NCI-H2107 treated with DMSO at 0.1 percent for 48 hours (cell line): Measurements from ENCODE around the gene RASAL2.

Experiments used
- DNase-seq: peaks from one replicate; lab custom pipeline; 2025; ENCODE audit not compliant: unreplicated experiment; lab: John Stamatoyannopoulos, UW

RASAL2 gene

DNA sequence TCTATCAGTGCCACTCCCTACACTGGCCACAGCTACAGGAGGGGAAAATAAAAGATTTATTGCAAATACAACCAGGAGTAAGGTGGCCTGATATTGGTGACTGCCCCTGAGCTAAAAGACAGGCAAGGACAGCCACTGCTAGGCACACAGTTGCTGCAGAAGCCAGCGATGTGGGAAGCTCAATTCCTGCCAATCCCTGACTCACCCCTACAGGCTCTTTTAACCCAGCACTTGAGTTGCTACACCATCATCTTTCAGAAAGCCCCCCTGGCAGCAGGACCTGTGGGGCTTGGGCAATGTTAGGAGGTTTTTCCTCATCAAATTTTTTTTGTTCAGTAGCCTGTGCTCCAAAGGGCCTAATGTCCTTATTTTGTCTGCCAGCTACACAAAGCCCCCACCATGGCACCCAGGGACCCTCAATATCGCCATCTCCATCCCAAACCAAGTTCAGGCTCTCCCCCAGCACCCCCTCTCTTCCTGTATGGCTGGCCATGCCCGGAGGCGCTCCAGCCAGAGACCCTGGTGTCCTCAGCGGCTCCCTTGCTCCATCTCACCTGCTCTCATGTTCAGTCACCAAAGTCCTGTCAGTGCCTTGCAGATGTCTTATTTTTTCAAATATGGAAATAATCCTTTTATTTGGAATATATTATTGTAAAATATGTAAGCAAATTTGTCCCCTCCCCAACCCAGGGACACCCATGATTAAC is 389.5 kb downstream of the RASAL2 start:
- DNase-seq: no peak

GRCh38 chr1:178484698-178485225 is 390.9 kb downstream of the RASAL2 start:
- no peak for DNase-seq

- DNase-seq: no peak
Measured at GRCh38 chr1:178485541-178485981, 391.7 kb downstream of the RASAL2 start.

GRCh38 chr1:178486100-178487069 is 392.5 kb downstream of the RASAL2 start:
- no peak for DNase-seq

GRCh38 chr1:178487070-178487615 is 393.2 kb downstream of the RASAL2 start:
- no peak for DNase-seq

GRCh38 chr1:178488393-178488792 is 394.5 kb downstream of the RASAL2 start:
- DNase-seq: no peak

DNA sequence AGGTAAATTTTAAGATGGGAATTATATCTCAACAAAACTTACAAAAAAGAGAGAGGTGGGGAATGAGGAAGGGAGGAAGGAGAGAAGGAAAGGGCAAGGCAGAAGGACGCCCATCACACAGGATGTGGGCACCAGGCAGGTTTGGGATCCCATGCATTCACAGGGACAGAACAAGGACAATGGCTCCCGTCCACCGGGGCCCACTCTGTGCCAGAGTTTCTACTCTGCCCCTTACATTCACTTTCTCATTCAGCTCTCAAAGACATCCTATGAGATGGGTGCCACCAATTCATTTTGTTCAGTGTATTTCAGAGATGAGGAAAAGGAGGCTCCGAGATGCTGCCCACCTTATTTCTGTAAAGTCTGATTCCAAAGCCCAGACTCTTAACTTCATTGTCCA is 395.5 kb downstream of the RASAL2 start:
- no peak for DNase-seq

GRCh38 chr1:178490136-178490535 is 396.2 kb downstream of the RASAL2 start:
- DNase-seq: no peak

- DNase-seq: no peak
Measured at GRCh38 chr1:178490967-178491366, 397.1 kb downstream of the RASAL2 start.

GRCh38 chr1:178491721-178492120 is 397.8 kb downstream of the RASAL2 start:
- no peak for DNase-seq

DNA sequence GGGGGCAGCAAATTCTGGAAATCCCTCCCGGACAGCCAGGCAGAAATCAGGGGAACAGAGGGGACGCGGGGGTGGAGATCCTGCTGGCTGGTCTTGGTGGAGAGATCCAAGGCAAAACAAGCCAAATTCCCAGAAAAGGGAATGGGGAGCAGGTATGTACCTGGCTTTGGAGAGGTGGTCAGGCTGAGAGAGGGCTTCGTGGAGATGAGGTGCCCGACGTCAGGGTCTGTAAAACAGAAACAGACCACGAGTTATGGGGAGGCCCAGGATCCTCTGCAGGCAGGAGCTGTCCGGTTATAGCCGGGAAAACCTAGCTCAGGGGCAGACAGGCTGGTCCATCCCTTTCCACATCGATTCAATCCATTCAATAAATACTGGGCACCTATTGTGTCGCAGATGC is 398.4 kb downstream of the RASAL2 start:
- no peak for DNase-seq

DNA sequence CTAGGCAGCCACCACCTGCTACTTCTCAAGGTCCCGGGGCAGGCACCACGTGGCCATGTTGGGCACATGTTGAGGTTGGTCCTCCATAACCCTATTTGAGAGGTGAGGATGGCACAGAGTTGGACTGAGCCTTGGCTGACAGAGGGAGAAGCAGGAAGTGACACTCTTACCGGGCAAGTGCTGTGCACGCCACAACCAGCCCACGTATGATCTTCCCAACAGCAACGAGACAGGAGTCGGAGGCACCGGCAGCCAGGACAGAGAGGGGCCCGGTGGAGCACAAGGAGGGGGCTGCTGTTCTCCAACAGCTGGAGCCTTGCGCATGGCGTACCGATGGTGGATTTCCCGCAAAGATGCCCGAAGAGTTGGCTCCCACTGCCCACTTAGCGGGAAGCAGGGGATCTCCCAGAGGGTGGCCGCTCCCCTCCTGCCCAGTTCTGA is 399.4 kb downstream of the RASAL2 start:
- no peak for DNase-seq

DNA sequence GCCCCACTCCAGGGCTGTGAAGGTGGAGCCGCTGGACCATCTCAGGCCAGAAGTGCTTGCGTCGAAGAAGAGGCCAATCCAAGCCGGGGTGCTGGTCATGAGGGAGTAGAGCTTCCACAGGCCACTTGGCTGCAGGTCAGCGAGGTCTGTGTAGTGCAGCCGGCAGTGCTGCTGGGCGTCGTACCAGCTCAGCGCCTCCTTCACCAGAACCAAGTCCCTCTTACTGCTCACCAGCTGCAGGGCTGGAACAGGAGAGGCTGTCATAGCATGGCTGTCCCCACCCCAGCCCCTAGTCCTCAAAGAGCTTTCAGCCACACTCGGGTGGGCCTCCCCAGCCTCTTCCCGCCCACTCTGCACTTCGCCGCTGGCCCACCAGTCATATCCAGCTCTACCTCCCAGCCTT is 400.7 kb downstream of the RASAL2 start:
- no peak for DNase-seq

DNA sequence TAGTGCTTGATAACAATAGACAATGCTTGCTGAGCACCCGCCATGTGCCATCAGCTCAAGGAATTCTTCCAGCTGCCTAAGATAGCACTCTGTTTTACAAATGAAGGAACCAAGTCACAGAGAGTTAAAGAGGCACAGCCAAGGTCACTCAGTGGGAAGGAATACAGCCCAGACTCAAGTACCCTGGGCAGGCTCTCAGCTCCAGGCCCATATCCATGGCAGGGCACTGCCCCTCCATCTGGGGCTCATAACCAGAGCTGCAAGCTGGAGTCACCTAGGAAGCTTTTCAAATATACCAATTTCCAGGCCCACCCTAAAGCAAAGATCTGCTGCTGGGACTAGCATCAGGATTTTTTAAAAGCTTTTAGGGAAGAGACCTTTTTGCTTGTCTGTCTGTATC is 401.3 kb downstream of the RASAL2 start:
- DNase-seq: no peak

- DNase-seq: no peak
Measured at GRCh38 chr1:178495741-178496409, 402.0 kb downstream of the RASAL2 start.

DNA sequence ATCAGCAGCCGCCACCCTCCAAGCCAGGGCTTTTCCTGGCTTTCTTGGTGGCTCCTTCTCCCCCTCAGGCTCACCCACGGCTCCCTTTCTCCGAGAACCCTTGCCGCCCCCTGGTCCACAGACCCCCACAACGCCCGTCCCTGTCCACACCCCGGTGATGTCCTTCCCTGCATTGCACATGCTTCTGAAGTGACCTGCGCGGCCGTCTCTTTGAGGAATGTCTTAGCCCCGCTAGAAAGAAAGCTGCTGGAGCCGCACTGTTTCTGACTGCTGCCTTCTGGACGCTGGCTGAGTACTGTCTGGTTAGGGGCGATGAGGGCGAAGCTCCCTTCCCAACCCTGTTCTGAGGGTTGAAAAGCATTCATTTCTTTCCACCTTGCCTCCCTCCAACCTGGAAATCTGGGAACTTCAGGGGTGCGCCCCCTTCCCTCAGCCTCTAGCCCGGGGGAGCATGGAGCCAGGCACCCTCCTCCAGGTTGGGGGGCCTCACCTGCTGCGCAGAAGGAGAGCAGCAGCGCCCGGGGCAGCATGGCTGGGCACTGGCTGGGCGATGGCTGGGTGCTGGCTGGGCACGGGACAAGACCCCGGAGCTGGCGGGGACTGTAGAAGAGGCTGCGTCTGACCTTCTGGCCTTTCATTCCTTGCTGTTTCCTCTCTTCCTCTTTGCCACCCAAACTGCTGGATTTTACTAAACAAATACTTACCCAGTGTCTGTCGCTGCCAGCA is 402.7 kb downstream of the RASAL2 start, which contains the start of gene CLEC20A:
CLEC20A (minus strand) TSS at position 555 of the 726 bp plus-strand sequence; CDS start at position 530, 25 bp downstream.
- DNase-seq: no peak

DNA sequence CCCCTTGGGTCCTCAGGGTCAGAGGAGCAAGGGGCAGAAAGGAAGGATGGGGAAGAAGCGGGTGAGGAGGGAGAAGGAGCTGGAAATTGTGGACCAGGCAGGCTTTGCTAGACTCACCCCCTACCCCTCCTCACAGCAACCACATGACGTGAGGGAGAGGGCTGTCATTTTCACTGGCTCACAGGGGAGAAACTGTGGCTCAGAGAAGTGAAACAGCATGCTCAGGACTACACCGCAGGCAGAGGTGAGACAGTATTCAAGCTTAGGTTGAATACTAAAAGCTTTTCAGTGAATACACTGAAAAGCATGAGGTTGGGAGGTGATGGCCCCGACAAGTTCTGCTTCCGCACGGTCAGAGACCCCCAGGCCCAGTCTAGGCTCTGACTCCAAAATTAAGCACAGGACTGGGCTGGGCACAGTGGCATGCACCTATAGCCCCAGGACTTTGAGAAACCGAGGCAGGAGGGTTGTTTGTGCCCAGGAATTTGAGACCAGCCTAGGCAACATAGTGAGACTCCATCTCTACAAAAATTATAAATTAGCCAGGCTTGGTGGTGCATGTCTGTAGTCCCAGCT is 404.1 kb downstream of the RASAL2 start:
- no peak for DNase-seq

- no peak for DNase-seq
Measured at GRCh38 chr1:178498896-178499675, 405.2 kb downstream of the RASAL2 start.
